Cardiac muscle cell (in vitro differentiated cells and primary cell): ENCODE data around the gene EZR. TPM values are rescaled to one million over a fixed set of nuclear protein-coding genes. Genes with fewer than 3 reads are reported as not detected.

Source experiments
- DNase-seq, 2 donors: peaks; one replicate each; pipeline versions ENCODE4 v3.0.0 to v3.0.0-alpha.2; 2010 to 2017; ENCODE audit warnings: low read depth in 1 of 2, low spot score in 1 of 2
- H3K27ac ChIP-seq: fragments of 200-600 bp; sonication (generic); 2 replicates; pipeline ENCODE4 v1.5.1; 2016
- H3K27me3 ChIP-seq: fragments of 200-600 bp; sonication (generic); 2 replicates; pipeline ENCODE4 v1.6.0; 2016; ENCODE audit warnings: control low read depth
- H3K36me3 ChIP-seq: fragments of 200-600 bp; sonication (generic); 2 replicates; pipeline ENCODE4 v1.5.1; 2016; ENCODE audit warnings: control low read depth
- H3K4me1 ChIP-seq: fragments of 200-600 bp; sonication (generic); 2 replicates; pipeline ENCODE4 v1.8.1; 2017; ENCODE audit warnings: low read depth, mild to moderate bottlenecking, mixed run types
- H3K4me3 ChIP-seq: fragments of 200-600 bp; sonication (generic); 2 replicates; pipeline ENCODE4 v1.5.1; 2016; ENCODE audit warnings: mild to moderate bottlenecking
- H3K9me3 ChIP-seq: fragments of 200-600 bp; sonication (generic); 2 replicates; pipeline ENCODE4 v1.5.1; 2017; ENCODE audit warnings: low read depth, mild to moderate bottlenecking, control low read depth
- CTCF ChIP-seq: IDR thresholded peaks from 2 replicates; pipeline ENCODE4 v1.5.1; 2012; ENCODE audit warnings: low read depth, mild to moderate bottlenecking, low read length
- polyA plus RNA-seq: library from polyadenylated mRNA; unstranded; fragments of >200 nt; fragmentation: Nextera tagmentation; extraction: Ambion mirVana; gene quantifications from 2 replicates; pipeline ENCODE4 v1.2.1, GENCODE V29; 2016
- total RNA-seq: library from RNA; depleted of rRNA; stranded (reverse); fragments of >200 nt; gene quantifications from 2 replicates; pipeline ENCODE4 v1.2.3, GENCODE V29; 2016

The EZR gene
- total and polyA plus RNA-seq, 2 experiments from 2014 or later: 356 to 448 TPM

GRCh38 chr6:158769234-158769770 is 49.9 kb downstream of the EZR start:
- peak overlapping the region; percentile 76 for H3K27ac ChIP-seq
- TF ChIP-seq CTCF: no peak
- H3K36me3 ChIP-seq: peaks cover 74% of the 10 kb centered on the region
- H3K9me3 ChIP-seq: no peaks in the 10 kb centered on the region
- no peak for DNase-seq
- H3K4me1 ChIP-seq: no peaks in the 10 kb centered on the region
- H3K4me3 ChIP-seq: no peak overlapping the region
- no peaks in the 10 kb centered on the region for H3K27me3 ChIP-seq

- no peak overlapping the region for H3K4me3 ChIP-seq
- peaks cover 1% of the 10 kb centered on the region for H3K4me1 ChIP-seq
- peak overlapping the region; percentile 76 for H3K27ac ChIP-seq
- H3K27me3 ChIP-seq: no peaks in the 10 kb centered on the region
- H3K36me3 ChIP-seq: peaks cover 74% of the 10 kb centered on the region
- DNase-seq: no peak
- no peaks in the 10 kb centered on the region for H3K9me3 ChIP-seq
- no peak for TF ChIP-seq CTCF
Observed at GRCh38 chr6:158768436-158768835, 50.7 kb downstream of the EZR start.

GRCh38 chr6:158767709-158768108 is 51.5 kb downstream of the EZR start:
- peaks cover 73% of the 10 kb centered on the region for H3K36me3 ChIP-seq
- DNase-seq: no peak

GRCh38 chr6:158766621-158767455 is 52.3 kb downstream of the EZR start:
- DNase-seq: no peak

More at GRCh38 chr6:158767709-158768108, 51.5 kb downstream of the EZR start:
- TF ChIP-seq CTCF: no peak
- Histone ChIP-seq H3K27me3 (no peaks in the 10 kb centered on the region), H3K4me3 (no peak overlapping the region), H3K4me1 (peaks cover 9% of the 10 kb centered on the region), H3K9me3 (no peaks in the 10 kb centered on the region), H3K27ac (peak overlapping the region; percentile 76)

GRCh38 chr6:158765499-158766068 is 53.6 kb downstream of the EZR start:
- Histone ChIP-seq H3K4me1 (peaks cover 16% of the 10 kb centered on the region), H3K9me3 (no peaks in the 10 kb centered on the region), H3K4me3 (no peak overlapping the region), H3K27ac (peak overlapping the region; percentile 64), H3K36me3 (peaks cover 52% of the 10 kb centered on the region), H3K27me3 (no peaks in the 10 kb centered on the region)
- TF ChIP-seq CTCF: no peak
- DNase-seq: no peak

More at GRCh38 chr6:158766621-158767455, 52.3 kb downstream of the EZR start:
- H3K9me3 ChIP-seq: no peaks in the 10 kb centered on the region
- peaks cover 11% of the 10 kb centered on the region for H3K4me1 ChIP-seq
- H3K4me3 ChIP-seq: no peak overlapping the region
- TF ChIP-seq CTCF: no peak
- H3K36me3 ChIP-seq: peaks cover 64% of the 10 kb centered on the region
- peak overlapping the region; percentile 76 for H3K27ac ChIP-seq
- no peaks in the 10 kb centered on the region for H3K27me3 ChIP-seq
